Neural cell (in vitro differentiated cells): ENCODE results near the gene ENAM. TPM values are rescaled to one million over a fixed set of nuclear protein-coding genes. Genes with fewer than 3 reads are reported as not detected.

ENCODE experiments used
- H2AFZ ChIP-seq: fragments of 200-600, 300-800 bp; sonication (generic), shearing (Covaris generic); 2 replicates; pipeline ENCODE4 v1.6.0; 2014; ENCODE audit warnings: low read depth, mild to moderate bottlenecking, antibody characterized with exemption, low read length, moderate library complexity
- H3F3A ChIP-seq: fragments of 200-600 bp; shearing (Covaris generic); 2 replicates; pipeline ENCODE4 v1.6.1; 2016; ENCODE audit warnings: mild to moderate bottlenecking, moderate library complexity, mixed read lengths, antibody characterized with exemption, low read length; ENCODE audit not compliant: insufficient read depth, poor library complexity, severe bottlenecking
- H3K27ac ChIP-seq: fragments of 200-600, 300-800 bp; sonication (generic), shearing (Covaris generic); 2 replicates; pipeline ENCODE4 v1.5.1; 2014; ENCODE audit warnings: mild to moderate bottlenecking, low read length, moderate library complexity
- H3K27me3 ChIP-seq: fragments of 300-800, 200-600 bp; sonication (generic), shearing (Covaris generic); 2 replicates; pipeline ENCODE4 v1.6.0; 2014; ENCODE audit warnings: mild to moderate bottlenecking, low read depth, low read length, moderate library complexity; ENCODE audit not compliant: insufficient read depth
- H3K36me3 ChIP-seq: fragments of 300-800, 200-600 bp; sonication (generic), shearing (Covaris generic); 2 replicates; pipeline ENCODE4 v1.5.1; 2014; ENCODE audit warnings: mild to moderate bottlenecking, antibody characterized with exemption, low read length, moderate library complexity; ENCODE audit not compliant: insufficient read depth
- H3K4me2 ChIP-seq: fragments of 300-800, 200-600 bp; sonication (generic), shearing (Covaris generic); 2 replicates; pipeline ENCODE4 v1.6.0; 2014; ENCODE audit warnings: mild to moderate bottlenecking, low read length
- H3K4me3 ChIP-seq: fragments of 300-800, 200-600 bp; sonication (generic), shearing (Covaris generic); 2 replicates; pipeline ENCODE4 v1.5.1; 2014; ENCODE audit warnings: mild to moderate bottlenecking, low read length, moderate library complexity
- H3K79me2 ChIP-seq: fragments of 200-600 bp; shearing (Covaris generic); replicated peaks from 2 replicates; pipeline ENCODE4 v1.6.0; 2014; ENCODE audit warnings: mild to moderate bottlenecking, low read length, moderate library complexity; ENCODE audit not compliant: insufficient read depth
- H3K9ac ChIP-seq: fragments of 300-800, 200-600 bp; sonication (generic), shearing (Covaris generic); 2 replicates; pipeline ENCODE4 v1.6.1; 2016; ENCODE audit warnings: mild to moderate bottlenecking, low read length, mixed read lengths
- H3K9me2 ChIP-seq: fragments of 200-600 bp; shearing (Covaris generic); 2 replicates; pipeline ENCODE4 v1.6.1; 2016; ENCODE audit warnings: mild to moderate bottlenecking, low read length, mixed read lengths; ENCODE audit not compliant: insufficient read depth
- H3K9me3 ChIP-seq: fragments of 200-600, 300-800 bp; sonication (generic), shearing (Covaris generic); 2 replicates; pipeline ENCODE4 v1.6.1; 2016; ENCODE audit warnings: mild to moderate bottlenecking, mixed run types, low read length, moderate library complexity, mixed read lengths
- H4K20me1 ChIP-seq: fragments of 200-600 bp; shearing (Covaris generic); 2 replicates; pipeline ENCODE4 v1.6.1; 2016; ENCODE audit warnings: mild to moderate bottlenecking, mixed run types; ENCODE audit not compliant: insufficient read depth
- EP300 ChIP-seq: fragments of 450-650 bp; conservative IDR thresholded peaks from 2 replicates; pipeline ENCODE4 v1.6.1; 2014; ENCODE audit warnings: antibody characterized with exemption, mild to moderate bottlenecking, moderate library complexity; ENCODE audit not compliant: poor library complexity, severe bottlenecking
- EZH2 ChIP-seq: fragments of 200-600, 300-800 bp; shearing (Covaris generic), sonication (generic); IDR thresholded peaks from 2 replicates; pipeline ENCODE4 v1.6.1; 2014; ENCODE audit warnings: antibody characterized with exemption, low read length, borderline replicate concordance, mild to moderate bottlenecking; ENCODE audit not compliant: insufficient read depth, poor library complexity, severe bottlenecking
- MXI1 ChIP-seq: fragments of 450-650 bp; conservative IDR thresholded peaks from 2 replicates; pipeline ENCODE4 v1.6.1; 2014; ENCODE audit warnings: antibody characterized with exemption, mild to moderate bottlenecking; ENCODE audit not compliant: poor library complexity, severe bottlenecking
- POLR2AphosphoS5 ChIP-seq: IDR thresholded peaks from 2 replicates; pipeline ENCODE4 v1.6.1; 2012
- RAD21 ChIP-seq: fragments of 450-650 bp; conservative IDR thresholded peaks from 2 replicates; pipeline ENCODE4 v1.6.1; 2014; ENCODE audit warnings: antibody characterized with exemption, mild to moderate bottlenecking, moderate library complexity
- SMC3 ChIP-seq: fragments of 450-650 bp; conservative IDR thresholded peaks from 2 replicates; pipeline ENCODE4 v1.6.1; 2014; ENCODE audit warnings: antibody characterized with exemption, mild to moderate bottlenecking, moderate library complexity; ENCODE audit not compliant: poor library complexity
- TAF1 ChIP-seq: IDR thresholded peaks from 2 replicates; pipeline ENCODE4 v1.6.1; 2012; ENCODE audit warnings: low read depth
- polyA plus RNA-seq: library from polyadenylated mRNA; depleted of rRNA; stranded (reverse); fragments of >200 nt; gene quantifications from 2 replicates; pipeline ENCODE4 v1.2.3, GENCODE V29; 2014
- TF ChIP-seq, protein P1 (sequence below): fragments of 450-650 bp; IDR thresholded peaks from 2 replicates; pipeline ENCODE4 v1.5.1; 2014; ENCODE audit warnings: antibody characterized with exemption, mild to moderate bottlenecking, moderate library complexity; ENCODE audit not compliant: poor library complexity, severe bottlenecking
- TF ChIP-seq, protein P2 (sequence below): IDR thresholded peaks from 2 replicates; pipeline ENCODE4 v1.6.1; 2012; ENCODE audit warnings: borderline replicate concordance

The ENAM gene
- polyA plus RNA-seq, 1 donor from 2014 or later: not detected

DNA sequence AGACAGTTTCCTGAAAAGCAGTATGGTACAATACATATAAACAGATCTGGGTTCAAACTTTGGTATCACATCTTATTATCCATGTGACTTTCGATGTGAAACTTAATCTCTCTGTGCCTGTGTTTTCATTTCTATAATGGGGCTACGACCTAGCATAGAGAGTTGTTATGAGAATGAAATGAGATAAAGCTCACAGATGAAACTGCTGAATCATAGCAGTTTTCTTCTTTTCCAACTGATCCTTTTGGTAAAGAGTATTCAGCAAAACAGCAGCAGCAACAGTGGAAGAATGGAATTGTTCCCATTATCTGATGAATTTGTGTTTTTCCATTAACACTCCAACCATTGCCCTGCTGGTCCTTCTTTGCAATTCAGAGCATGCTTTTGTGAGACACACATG, 20.2 kb upstream of the ENAM start:
- H3K36me3 ChIP-seq: no peaks in the 10 kb centered on the region
- no peak overlapping the region for H3K9ac ChIP-seq
- no peak overlapping the region for H2AFZ ChIP-seq
- no peaks in the 10 kb centered on the region for H3K9me3 ChIP-seq
- H3K9me2 ChIP-seq: no peaks in the 10 kb centered on the region
- H3K4me3 ChIP-seq: no peak overlapping the region
- H3K4me2 ChIP-seq: no peak overlapping the region
- no peaks in the 10 kb centered on the region for H3K79me2 ChIP-seq
- no peaks in the 10 kb centered on the region for H3F3A ChIP-seq
- H4K20me1 ChIP-seq: no peaks in the 10 kb centered on the region
- H3K27ac ChIP-seq: no peak overlapping the region
- no peak for TF ChIP-seq MXI1
- no peak for TF ChIP-seq EP300
- no peak for TF ChIP-seq EZH2
- TF ChIP-seq POLR2AphosphoS5: no peak
- TF ChIP-seq, protein P1, sequence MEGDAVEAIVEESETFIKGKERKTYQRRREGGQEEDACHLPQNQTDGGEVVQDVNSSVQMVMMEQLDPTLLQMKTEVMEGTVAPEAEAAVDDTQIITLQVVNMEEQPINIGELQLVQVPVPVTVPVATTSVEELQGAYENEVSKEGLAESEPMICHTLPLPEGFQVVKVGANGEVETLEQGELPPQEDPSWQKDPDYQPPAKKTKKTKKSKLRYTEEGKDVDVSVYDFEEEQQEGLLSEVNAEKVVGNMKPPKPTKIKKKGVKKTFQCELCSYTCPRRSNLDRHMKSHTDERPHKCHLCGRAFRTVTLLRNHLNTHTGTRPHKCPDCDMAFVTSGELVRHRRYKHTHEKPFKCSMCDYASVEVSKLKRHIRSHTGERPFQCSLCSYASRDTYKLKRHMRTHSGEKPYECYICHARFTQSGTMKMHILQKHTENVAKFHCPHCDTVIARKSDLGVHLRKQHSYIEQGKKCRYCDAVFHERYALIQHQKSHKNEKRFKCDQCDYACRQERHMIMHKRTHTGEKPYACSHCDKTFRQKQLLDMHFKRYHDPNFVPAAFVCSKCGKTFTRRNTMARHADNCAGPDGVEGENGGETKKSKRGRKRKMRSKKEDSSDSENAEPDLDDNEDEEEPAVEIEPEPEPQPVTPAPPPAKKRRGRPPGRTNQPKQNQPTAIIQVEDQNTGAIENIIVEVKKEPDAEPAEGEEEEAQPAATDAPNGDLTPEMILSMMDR: no peak
- TF ChIP-seq, protein P2, sequence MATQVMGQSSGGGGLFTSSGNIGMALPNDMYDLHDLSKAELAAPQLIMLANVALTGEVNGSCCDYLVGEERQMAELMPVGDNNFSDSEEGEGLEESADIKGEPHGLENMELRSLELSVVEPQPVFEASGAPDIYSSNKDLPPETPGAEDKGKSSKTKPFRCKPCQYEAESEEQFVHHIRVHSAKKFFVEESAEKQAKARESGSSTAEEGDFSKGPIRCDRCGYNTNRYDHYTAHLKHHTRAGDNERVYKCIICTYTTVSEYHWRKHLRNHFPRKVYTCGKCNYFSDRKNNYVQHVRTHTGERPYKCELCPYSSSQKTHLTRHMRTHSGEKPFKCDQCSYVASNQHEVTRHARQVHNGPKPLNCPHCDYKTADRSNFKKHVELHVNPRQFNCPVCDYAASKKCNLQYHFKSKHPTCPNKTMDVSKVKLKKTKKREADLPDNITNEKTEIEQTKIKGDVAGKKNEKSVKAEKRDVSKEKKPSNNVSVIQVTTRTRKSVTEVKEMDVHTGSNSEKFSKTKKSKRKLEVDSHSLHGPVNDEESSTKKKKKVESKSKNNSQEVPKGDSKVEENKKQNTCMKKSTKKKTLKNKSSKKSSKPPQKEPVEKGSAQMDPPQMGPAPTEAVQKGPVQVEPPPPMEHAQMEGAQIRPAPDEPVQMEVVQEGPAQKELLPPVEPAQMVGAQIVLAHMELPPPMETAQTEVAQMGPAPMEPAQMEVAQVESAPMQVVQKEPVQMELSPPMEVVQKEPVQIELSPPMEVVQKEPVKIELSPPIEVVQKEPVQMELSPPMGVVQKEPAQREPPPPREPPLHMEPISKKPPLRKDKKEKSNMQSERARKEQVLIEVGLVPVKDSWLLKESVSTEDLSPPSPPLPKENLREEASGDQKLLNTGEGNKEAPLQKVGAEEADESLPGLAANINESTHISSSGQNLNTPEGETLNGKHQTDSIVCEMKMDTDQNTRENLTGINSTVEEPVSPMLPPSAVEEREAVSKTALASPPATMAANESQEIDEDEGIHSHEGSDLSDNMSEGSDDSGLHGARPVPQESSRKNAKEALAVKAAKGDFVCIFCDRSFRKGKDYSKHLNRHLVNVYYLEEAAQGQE: no peak
- TF ChIP-seq TAF1: no peak
- TF ChIP-seq SMC3: no peak
- TF ChIP-seq RAD21: no peak
- no peaks in the 10 kb centered on the region for H3K27me3 ChIP-seq

DNA sequence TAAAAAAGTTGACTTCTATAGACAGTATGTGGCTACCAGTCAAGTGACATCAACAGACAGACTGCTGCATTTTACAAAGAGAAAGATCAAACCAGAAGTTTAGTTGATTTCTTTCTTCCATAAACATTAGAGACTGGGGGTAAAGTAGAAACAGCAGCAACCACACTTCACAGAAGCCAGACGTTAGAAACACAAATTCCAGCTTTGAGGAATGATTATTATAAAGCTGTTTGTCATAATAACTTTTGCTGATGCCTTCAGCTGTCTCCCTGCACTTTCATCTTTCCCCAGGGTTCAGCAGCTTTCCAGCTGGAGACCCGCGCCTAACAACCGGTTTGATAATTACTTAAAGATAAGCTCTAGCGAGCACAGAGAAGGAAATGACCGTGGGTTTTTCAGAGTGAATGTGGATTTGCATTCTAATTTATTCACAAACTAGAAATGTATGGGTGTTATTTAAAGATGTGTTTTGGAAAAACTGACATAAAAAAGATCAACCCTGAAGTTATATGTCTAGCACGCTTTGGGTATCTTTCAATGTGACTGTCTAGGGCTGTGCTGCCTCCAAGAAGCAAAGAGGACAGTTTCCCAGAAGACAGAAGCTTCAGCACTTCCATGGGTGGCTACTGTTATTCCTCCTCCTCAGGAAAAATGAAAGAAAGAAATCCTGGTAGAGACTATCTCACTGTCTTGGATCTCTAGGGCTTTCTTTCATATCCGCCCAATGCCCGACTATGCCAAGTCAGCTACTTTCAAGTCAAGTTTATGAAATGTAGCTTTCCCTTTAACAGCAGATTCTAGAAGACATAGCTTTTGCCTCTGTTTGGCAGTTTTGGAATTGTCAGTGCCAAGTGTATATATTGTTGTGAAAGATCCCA, 15.0 kb upstream of the ENAM start:
- Histone ChIP-seq H3K9me2 (no peaks in the 10 kb centered on the region), H3F3A (no peaks in the 10 kb centered on the region), H3K4me2 (peak overlapping the region; percentile 22), H3K4me3 (peak overlapping the region; percentile 48), H4K20me1 (no peaks in the 10 kb centered on the region), H3K9me3 (no peaks in the 10 kb centered on the region), H3K36me3 (no peaks in the 10 kb centered on the region), H3K27me3 (no peaks in the 10 kb centered on the region), H2AFZ (no peak overlapping the region), H3K9ac (no peak overlapping the region), H3K27ac (no peak overlapping the region), H3K79me2 (no peaks in the 10 kb centered on the region)
- TF ChIP-seq RAD21: no peak
